ENCODE data around the gene TTC31. TPM values are rescaled to one million over a fixed set of nuclear protein-coding genes. Genes with fewer than 3 reads are reported as not detected.
"Not testable (repeated sequence)": the region's sequence is repeated elsewhere in the genome, so short reads cannot be mapped to it uniquely, and the experiment has no call there.

TTC31 gene
- total RNA-seq, 1 donor from 2014 or later, result 16.3 TPM

DNA sequence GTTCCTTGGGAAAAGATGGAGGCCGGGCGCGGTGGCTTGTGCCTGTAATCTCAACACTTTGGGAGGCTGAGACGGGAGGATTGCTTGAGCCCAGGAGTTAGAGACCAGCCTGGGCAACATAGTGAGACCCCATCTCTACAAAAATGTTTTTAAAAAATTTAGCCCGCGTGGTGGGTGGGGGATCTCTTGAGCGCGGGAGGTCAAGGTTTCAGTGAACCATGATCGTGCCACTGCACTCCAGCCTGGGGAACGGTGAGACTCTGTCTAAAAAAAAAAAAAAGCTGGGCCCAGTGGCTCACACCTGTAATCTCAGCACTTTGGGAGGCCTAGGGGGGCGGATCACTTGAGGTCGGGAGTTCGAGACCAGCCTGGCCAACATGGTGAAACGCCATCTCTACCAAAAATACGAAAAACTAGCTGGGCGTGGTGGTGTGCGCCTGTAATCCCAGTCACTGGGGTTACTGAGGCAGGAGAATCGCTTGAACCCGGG is 839 bp downstream of the TTC31 start:
- not testable (repeated sequence) for DNase-seq (ENCODE audit: low read depth)

DNA sequence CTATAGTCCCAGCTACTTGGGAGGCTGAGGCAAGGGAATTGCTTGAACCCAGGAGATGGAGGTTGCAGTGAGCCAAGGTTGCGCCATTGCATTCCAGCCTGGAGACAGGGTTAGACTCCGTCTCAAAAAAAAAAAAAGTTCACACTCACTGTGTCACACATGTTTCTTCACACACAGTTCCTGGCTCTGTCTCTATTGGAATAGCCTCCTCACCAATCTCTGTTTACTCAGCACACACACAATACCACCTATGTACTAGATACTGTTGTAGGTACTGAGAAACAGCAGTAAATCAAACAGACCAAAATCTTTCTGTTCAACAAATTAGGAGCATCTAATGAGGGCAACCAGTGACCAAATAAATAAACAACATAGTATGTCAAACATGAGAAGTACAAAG is 3.3 kb downstream of the TTC31 start:
- DNase-seq (ENCODE audit: low read depth), result no peak

DNA sequence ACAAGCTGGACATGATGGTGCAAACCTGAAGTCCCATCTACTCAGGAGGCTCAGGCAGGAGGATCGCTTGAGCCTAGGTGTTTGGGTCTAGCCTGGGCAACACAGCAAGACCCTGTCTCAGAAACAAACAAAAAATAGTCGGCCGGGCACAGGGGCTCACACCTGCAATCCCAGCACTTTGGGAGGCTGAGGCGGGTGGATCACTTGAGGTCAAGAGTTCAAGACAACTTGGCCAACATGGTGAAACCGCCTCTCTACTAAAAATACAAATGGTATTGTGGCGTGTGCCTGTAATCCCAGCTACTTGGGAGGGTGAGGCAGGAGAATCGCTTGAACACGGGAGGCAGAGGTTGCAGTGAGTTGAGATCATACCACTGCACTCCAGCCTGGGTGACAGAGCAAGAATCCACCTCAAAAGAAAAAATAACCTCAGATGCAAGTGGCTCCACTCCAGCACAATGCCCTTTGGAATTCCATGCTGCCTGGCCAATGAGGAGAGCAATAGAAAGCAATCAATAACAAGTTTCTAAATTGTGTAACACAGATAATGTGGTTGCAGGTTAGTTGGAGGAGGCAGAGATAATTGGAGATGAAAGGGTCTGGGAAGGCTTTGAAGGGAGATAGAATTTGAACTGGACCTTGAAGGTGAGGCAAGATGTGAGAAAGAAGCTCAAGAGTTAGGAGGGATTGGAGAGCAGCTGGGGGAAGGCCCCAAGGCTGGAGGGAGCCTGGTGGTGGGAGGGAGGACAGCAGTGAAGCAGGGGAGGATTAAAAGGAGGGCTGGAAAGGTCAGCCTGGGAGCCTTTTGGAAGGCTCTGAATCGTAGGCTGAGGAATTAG is 6.0 kb downstream of the TTC31 start:
- DNase-seq (ENCODE audit: low read depth), result no peak

DNA sequence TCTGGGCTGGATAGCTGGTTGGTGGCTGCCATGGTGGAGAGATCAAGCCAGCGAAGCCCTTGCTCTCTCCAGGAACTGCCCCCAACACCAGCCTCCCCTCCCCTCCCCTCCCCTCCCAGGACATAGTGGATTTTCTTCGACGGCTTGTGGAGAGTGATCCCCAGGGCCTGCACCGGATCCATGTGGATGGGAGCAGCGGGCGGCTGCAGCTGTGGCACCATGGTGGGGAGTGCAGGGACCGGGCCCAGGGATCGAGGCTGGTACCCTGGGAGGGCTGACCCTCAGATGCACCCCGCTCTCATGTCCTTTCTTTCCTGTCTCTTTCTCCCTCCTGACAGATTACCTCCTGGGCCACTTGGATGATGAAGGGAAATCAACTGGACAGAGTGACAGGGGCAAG is 7.0 kb downstream of the TTC31 start:
- no peak for DNase-seq (ENCODE audit: low read depth)

DNA sequence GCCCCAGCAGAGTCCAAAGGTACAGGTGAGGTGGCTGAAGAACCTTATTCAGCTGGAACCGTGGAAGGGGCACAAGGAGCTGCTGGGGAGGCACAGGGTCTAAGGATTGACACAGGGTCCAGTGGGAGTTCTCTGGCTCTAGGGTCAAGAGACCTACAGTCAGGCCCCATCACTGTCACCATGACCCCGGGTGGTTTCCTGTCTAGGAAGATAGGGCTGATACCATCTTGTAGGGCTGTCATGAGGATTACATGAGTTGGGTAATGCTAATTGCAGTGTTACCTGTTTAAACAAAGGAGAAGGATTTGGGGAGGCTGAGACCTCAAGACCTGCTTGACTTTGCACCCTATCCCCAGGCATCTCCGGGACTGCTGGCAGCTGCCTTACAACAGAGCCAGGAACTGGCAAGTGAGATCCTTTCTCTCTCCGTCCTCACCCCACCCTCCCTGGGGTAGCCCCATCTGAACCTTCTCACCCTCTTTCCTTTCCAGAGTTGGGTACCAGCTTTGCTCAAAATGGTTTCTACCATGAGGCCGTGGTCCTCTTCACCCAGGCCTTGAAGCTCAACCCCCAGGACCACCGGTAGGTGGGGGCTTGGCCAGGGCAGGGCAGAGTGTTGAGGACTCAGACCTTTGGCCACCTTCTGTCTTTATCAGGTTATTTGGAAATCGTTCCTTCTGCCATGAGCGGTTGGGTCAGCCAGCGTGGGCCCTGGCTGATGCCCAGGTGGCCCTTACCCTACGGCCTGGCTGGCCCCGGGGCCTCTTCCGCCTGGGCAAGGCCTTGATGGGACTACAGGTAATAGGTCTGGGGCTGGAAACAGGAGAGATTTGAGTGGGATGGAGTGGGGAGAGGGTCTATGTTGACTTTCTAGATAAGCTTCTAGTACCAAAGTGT is 9.0 kb downstream of the TTC31 start:
- DNase-seq (ENCODE audit: low read depth), result no peak

DNA sequence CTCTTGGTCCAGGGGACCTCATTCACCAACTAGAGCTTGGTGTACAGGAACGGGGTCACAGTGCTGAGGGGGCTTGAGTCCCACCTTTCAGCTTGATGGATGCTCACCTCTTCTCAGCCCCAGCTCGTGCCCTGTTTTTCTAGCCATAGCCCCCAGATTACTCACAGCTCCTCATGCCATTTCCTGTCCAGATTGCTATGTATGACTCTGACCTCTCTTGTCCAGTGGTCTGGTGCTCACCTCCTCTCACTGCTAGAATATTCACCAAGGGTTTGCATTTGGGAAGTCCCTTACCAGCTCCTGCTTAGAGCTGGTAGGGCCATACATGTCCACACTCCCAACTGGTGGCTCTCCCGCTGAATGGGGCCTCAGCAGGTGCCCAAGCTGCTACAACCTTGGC is 10.7 kb downstream of the TTC31 start:
- no peak for DNase-seq (ENCODE audit: low read depth)

DNA sequence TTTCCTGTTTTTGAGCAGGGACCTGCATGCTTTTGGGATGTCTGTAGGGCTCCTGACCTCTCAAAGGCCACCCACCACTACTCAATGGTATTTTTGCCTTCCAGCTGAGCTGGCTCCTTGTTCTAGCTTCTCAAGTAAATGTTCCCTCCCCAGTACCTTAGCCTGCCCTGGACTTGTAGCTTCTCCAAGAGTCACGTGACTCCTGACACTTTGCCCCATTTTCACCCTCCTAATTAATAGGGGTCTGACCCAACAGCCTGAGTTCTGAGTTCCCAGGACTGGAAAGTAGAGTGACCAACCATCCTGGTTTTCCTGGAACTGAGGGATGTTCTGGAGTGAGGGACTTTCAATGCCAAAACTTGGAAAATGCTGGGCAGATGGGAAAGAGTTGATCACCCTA is 12.6 kb downstream of the TTC31 start:
- no peak for DNase-seq (ENCODE audit: low read depth)

DNA sequence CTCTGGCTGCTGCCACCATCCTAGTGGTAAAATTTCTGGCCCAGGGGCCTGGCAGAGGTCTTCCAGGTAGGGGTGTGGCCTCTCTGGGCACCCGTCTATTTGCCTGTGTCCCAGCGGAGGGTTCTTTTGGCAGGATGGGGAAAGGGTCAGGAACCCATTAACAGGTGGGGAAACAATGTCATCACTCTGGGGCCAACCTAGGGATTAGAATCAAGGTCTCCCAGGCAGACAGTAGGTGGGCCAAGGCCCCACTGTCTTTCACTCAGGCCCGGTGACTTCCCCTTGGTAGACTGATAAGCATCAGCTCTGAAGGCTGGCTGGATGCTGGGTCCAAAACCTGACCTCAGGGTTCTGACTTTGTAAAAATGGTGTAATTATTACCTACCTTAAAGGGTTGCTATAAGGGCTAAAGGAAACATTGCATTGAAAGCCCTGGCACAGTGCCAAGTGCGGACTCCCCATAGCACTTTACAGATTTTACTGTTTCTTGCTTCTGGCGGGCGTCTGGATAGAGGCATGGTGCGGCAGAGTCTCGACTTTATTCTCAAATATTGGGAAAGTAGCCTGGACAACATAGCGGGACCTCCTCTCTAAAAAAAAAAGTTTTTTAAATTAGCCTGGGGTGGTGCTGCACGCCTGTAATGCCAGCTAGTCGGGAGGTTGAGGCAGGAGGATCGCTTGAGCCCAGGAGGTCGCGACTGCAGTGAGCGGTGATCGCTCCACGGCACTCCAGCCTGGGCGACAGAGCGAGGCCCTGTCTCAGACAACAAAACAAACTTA is 14.3 kb downstream of the TTC31 start:
- no peak for DNase-seq (ENCODE audit: low read depth)

DNA sequence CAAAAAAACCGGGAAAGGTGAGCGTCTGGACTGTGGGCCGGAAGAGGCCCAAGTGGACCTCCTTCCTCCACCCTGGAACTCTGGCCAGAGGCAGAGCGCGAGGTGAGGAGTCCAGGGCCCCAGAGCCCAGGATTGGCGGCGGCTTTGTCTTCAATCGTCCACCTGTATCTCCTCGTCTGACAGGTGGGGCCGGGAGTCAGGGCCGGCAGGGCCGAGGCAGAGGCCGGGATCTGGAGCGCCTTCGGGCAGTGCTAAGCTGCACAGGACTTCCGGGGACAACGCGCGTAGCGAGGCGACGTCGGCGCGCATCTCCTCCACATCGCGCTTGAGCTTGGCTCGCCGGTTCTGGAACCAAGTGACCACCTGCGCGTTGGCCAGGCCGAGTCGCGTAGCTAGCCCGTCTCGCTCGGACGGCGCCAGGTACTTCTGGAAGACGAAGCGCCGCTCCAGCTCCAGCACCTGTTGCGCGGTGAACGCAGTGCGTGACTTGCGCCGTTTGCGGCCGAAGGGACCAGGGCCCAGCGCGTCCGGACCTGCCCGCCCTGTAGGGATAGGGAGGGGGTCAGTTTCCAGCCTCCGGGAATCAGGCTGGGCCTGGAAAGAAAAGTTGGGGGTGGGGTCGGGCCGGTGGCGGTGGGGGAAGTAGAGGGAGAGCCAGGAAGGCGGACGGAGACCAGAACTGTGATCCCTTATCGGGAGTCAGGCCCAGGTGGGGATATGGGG is 15.1 kb downstream of the TTC31 start:
- DNase-seq (ENCODE audit: low read depth), result peak; percentile 15

DNA sequence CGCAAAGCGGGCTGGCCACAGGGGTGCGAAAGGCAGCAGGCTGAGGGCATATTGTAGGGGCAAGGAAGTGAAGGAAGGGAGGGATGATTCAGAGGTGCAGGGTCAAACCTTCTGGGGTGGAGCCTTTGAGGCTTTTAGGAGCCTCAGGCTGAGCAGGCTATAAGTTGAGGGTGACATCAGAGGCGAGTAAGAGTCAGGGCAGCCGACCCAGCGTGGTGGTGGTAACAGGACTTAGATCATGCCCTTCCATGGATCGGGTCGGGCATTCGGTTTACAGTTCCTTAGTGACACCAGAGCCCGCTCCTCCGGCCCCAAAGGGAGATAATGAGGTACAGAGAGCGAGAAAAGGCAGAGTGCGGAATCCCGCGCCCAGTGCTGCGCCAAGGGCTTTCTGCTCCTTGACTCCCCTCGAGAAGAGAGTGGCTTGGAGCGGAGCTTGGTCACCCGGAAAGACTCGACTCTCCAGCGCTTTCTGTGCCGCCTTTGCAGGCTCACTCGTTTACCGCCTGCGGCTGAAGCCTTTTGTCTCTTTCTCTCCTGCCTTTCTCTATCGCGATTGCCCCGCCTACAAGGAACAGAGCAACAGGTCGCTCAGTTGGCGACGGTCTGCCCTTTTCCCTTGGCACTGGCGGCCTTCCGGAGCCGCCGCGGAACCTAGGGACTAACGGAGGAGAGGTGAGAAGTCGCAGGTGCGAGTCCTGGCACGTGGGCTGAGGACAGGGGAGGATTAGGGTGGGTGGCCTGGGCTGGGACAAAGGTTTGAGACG is 15.8 kb downstream of the TTC31 start:
- DNase-seq (ENCODE audit: low read depth), result peak; percentile 43

DNA sequence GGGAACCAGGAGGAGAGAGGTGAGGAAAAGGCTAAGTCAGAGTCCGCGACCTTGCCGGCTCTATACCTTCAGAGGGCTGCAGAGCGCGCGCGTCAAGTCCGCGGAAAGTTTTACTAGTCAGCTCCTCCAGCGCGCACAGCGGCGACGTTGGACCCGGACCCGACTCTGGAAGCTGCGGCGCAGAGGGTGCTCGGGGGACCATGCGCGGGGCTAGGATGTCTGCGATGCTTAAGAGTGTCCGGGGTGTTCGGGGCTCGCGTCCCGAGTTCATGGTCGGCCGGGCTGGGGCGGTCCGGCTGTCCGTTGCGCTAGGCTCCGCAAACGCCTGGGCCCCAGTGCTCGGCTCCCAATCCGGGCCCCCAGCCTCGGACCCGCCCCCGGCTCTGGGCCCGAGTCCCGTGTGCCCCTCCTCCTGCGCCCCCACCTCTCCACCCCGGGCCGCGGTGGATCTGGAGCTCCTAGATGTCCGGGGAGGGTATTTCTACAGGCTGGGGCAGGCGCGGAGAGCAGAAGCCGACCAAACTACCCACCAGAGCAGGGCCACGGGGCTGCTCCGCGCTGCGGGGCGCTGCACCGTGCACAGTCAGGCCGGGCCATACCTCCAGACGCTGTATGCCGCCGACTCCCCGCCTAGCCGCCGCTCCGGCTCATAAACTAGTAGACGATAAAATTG is 16.5 kb downstream of the TTC31 start, which contains the start of gene LBX2:
TSS of gene LBX2 (minus strand) at position 337 of the 673 bp plus-strand sequence. CDS start at position 271, 66 bp downstream.
- peak; percentile 10 for DNase-seq (ENCODE audit: low read depth)

DNA sequence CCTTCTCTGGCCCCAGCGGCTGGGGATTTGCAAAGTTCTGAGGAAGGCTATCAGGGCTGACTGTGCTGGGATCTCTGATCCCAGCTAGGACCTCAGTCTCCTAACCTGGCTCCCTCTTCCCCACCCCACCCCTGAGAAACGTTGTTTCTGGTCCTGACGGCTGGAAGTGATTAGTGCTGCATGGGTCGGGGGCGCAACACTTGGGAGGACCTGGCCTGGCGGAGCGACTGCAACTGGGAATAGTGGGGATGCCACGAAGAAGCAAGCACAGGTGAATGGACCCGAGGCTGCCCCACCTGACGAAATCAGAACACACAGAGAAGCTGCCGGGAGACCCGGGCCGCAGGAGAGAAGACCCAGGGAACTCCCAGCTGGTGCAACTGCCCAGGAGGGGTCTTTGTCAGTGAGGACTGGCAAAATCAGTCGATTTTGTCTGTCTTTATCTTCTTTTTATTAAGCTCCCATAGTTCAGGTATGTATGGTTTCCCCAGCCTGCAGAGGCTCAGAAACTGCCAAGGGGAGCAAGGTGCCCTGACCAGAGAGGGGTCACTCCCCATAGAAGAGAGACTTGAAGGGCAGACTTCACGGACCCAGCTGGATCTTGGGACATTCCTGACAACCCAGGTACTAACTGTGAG is 17.2 kb downstream of the TTC31 start:
- DNase-seq (ENCODE audit: low read depth), result no peak

DNA sequence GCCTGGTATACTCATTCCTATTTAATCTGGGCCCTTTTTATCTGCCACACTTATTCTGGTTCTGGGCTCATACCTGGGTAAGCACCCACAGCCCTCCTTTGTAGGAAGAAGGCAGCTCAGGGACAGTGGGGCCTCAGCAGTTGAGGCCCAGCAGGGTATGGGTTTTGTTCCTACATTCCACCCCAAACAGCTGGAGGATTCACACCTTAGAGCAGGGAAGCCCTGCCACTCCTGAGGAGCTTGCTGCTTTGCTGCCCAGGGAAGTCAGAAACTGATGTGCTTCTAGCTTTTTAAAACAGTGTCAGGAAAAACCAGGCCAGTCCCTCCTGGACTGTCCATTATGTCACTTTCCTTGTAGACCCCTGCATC is 17.7 kb downstream of the TTC31 start:
- no peak for DNase-seq (ENCODE audit: low read depth)

DNA sequence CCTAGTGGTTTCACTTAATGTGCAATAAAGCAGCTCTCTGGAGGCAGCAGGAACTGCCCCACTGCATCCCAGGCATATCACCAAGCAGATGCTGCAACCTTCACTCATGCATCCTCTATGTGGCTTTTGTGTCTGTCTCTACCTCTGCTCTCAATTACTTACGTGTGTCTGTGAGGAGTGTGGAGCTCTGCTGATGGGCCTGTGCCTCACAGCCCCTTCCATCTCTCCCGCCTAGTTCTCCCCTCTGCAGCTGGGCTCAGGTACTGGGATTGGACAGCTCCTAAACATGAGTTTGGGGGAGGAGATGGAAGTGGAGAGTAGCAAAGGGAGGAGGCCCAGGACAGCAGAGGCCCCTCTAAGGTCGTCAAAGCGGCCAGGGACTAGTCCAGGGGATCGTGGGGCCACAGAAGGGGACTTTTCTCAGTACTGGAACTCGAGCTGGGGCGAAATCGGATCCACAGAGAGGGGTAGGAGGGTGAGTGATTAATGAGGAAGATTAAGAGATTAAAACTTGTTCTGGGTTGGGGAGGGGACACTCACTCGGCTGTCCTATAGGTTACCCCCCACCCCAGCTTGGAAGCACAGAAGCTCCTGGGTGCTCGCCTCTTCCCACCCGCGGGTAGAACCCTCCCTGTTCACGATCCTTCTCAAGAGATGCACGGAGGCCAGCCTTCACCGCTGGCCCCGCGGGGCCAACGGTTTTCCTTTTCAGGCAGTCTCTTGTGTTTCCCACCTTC is 18.6 kb downstream of the TTC31 start:
- DNase-seq (ENCODE audit: low read depth), result no peak

DNA sequence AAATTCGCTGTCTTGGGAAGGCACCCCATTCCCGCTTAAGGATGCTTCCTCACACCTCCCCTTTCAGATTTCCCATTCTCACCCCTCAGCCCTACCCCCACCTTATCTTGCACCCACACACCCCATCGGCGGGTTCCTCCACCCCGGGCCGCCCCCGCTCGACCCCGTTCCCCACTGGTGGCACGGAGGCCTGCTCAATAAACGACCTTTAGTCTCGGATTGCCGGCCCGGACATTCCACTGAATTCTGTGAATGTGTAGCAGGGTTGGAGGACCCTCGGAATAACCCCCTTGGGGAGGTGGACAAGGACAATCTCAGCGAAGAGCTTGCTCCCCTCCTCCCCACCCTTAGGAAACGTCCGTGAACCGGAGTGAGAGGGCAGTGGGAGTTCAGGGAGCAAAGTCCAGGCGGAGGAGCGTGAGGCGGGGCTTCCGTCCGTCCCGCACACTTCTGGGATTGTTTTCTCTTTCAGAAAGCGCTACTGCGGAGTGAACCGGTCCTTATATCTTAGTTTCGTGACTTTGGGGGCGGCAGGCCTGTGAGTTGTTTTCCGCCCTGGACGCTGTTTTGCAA is 19.4 kb downstream of the TTC31 start:
- no peak for DNase-seq (ENCODE audit: low read depth)

DNA sequence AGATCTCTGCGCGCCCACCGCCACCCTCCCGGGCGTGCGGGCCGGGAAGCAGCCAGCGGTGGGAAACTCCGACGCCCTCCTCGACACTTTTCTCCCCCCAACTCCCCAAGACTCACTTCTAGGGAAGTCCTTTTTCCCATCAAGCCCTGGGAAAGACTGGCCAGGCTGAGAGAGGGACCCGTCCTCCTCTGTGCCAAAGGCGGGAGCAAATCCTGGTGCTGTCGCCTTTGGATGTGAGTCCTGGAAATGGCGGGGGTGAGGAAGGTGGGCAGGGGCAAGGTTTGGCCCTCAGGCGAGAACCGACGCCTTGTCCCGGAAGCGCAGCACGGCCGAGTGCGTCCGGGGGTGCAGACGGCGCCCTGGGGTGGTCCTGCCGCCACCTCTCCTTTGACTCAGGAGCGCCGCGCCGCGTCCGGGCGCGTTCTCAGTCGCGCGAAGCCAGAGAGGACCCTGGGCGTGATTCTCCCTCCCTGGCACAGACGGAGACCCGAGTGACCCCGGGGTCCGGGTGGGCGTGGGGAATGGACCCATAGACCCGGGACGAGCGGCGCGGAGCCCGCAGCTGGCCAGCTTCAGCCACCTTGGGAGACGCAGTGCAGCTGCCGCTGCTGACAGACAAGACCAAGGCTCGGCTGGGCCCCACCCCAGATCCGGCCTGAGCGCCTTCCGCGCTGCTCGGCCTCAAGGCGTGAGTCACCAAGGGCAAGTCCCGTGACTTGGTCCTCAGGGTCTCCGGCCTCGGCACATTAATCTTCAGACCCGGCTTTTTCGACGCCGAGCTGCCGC is 20.0 kb downstream of the TTC31 start:
- DNase-seq (ENCODE audit: low read depth), result peak; percentile 87

Measured in myocyte (in vitro differentiated cells).